ENCODE data around the gene GSK3B. TPM values are rescaled to one million over a fixed set of nuclear protein-coding genes. Genes with fewer than 3 reads are reported as not detected.
"Not testable (repeated sequence)": the region's sequence is repeated elsewhere in the genome, so short reads cannot be mapped to it uniquely, and the experiment has no call there.

The GSK3B gene
- total RNA-seq, 1 donor, result 94.1 TPM

- no peak for TF ChIP-seq CTCF (IDR thresholded peaks at IDR 0.05; ENCODE audit: insufficient read depth, low read depth, low read length)
- no peak for DNase-seq (ENCODE audit: low read depth)
Observed at GRCh38 chr3:120052225-120052624, 42.0 kb downstream of the GSK3B start.

GRCh38 chr3:120051570-120051969 lies 42.7 kb downstream of the GSK3B start:
- DNase-seq (ENCODE audit: low read depth); H3K4me3 ChIP-seq (ENCODE audit: low read depth, low read length): not testable (repeated sequence)

More at GRCh38 chr3:120052225-120052624, 42.0 kb downstream of the GSK3B start:
- no peak overlapping the region for H3K4me3 ChIP-seq (ENCODE audit: low read depth, low read length)

GRCh38 chr3:120049881-120050539 lies 44.2 kb downstream of the GSK3B start:
- DNase-seq (ENCODE audit: low read depth), result no peak
- TF ChIP-seq CTCF (IDR thresholded peaks at IDR 0.05; ENCODE audit: insufficient read depth, low read depth, low read length), result no peak
- H3K4me3 ChIP-seq (ENCODE audit: low read depth, low read length), result no peak overlapping the region

- H3K4me3 ChIP-seq (ENCODE audit: low read depth, low read length), result no peak overlapping the region
- no peak for DNase-seq (ENCODE audit: low read depth)
- TF ChIP-seq CTCF (IDR thresholded peaks at IDR 0.05; ENCODE audit: insufficient read depth, low read depth, low read length), result no peak
Observed at GRCh38 chr3:120049072-120049471, 45.2 kb downstream of the GSK3B start.

GRCh38 chr3:120048355-120049041 lies 45.7 kb downstream of the GSK3B start:
- no peak for TF ChIP-seq CTCF (IDR thresholded peaks at IDR 0.05; ENCODE audit: insufficient read depth, low read depth, low read length)
- no peak overlapping the region for H3K4me3 ChIP-seq (ENCODE audit: low read depth, low read length)
- no peak for DNase-seq (ENCODE audit: low read depth)

GRCh38 chr3:120047686-120048085 lies 46.6 kb downstream of the GSK3B start:
- no peak for DNase-seq (ENCODE audit: low read depth)
- TF ChIP-seq CTCF (IDR thresholded peaks at IDR 0.05; ENCODE audit: insufficient read depth, low read depth, low read length), result no peak
- no peak overlapping the region for H3K4me3 ChIP-seq (ENCODE audit: low read depth, low read length)

- no peak for TF ChIP-seq CTCF (IDR thresholded peaks at IDR 0.05; ENCODE audit: insufficient read depth, low read depth, low read length)
- DNase-seq (ENCODE audit: low read depth), result no peak
Observed at GRCh38 chr3:120040813-120041377, 53.4 kb downstream of the GSK3B start.

More at GRCh38 chr3:120040813-120041377, 53.4 kb downstream of the GSK3B start:
- H3K4me3 ChIP-seq (ENCODE audit: low read depth, low read length), result no peak overlapping the region

All from fibroblast of villous mesenchyme (primary cell).